ENCODE measurements around the gene PKHD1. TPM values are rescaled to one million over a fixed set of nuclear protein-coding genes. Genes with fewer than 3 reads are reported as not detected.

Gene PKHD1
- polyA plus RNA-seq, 1 of the 3 experiments (the other 2 are of a cell fraction) = not detected

DNA sequence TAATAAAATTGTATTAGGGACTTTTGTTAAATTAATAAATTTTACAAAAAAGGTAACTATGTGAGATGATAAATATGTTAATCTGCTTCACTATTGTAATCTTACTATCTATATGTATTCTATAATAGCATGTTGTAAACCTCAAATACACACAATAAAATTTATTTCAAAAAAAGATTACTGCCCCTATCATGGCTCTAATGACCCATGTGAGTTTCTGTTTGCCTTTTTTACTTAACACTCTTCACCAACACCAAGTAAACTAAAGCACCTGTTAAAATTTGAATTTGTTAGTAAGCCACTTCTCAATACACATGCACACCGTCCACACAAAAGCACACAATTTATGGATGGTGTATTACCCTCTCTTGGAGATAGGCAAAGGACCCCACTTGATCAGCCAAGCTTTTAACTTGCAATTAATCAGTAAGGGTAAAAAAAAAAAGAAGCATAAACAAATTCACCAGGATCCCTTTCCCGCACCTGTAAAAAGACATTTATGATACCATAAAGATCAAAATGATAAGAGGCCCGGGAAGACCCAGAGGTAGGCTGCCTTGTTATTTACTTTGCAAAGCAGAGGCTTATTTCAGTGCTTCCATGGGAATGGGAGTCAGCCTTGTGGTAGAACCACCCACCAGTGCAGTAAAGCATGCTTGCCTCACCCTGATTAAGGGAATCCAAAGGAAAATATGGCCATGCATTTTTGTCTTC is 28.6 kb upstream of the PKHD1 start (continued):
- no peak for TF ChIP-seq ZBTB33 (IDR thresholded peaks at IDR 0.05; ENCODE audit: borderline replicate concordance, low read depth)
- TF ChIP-seq EZH2phosphoT487 (IDR thresholded peaks at IDR 0.05; ENCODE audit: borderline replicate concordance, low read depth) = no peak
- TF ChIP-seq MAX (IDR thresholded peaks at IDR 0.05; ENCODE audit: low read depth) = no peak

- TF ChIP-seq RXRA (IDR thresholded peaks at IDR 0.05; ENCODE audit: borderline replicate concordance, low read depth) (no peak), EZH2phosphoT487 (IDR thresholded peaks at IDR 0.05; ENCODE audit: borderline replicate concordance, low read depth) (no peak), GABPA (IDR thresholded peaks at IDR 0.05; ENCODE audit: low read depth) (no peak), MAX (IDR thresholded peaks at IDR 0.05; ENCODE audit: low read depth) (no peak), NFIC (IDR thresholded peaks at IDR 0.05; ENCODE audit: borderline replicate concordance) (no peak), MEF2A (IDR thresholded peaks at IDR 0.05; ENCODE audit: borderline replicate concordance, low read depth) (no peak), RCOR1 (IDR thresholded peaks at IDR 0.05; ENCODE audit: low read length) (no peak), NRF1 (IDR thresholded peaks at IDR 0.05; ENCODE audit: low read depth, low read length) (no peak), CHD2 (IDR thresholded peaks at IDR 0.05; ENCODE audit: low read length, partially characterized antibody) (no peak), TCF12 (IDR thresholded peaks at IDR 0.05) (no peak), MXI1 (IDR thresholded peaks at IDR 0.05; ENCODE audit: low read depth, low read length) (no peak), REST (IDR thresholded peaks at IDR 0.05; ENCODE audit: low read depth, low read length) (no peak)
- TF ChIP-seq, protein P1, sequence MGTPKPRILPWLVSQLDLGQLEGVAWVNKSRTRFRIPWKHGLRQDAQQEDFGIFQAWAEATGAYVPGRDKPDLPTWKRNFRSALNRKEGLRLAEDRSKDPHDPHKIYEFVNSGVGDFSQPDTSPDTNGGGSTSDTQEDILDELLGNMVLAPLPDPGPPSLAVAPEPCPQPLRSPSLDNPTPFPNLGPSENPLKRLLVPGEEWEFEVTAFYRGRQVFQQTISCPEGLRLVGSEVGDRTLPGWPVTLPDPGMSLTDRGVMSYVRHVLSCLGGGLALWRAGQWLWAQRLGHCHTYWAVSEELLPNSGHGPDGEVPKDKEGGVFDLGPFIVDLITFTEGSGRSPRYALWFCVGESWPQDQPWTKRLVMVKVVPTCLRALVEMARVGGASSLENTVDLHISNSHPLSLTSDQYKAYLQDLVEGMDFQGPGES (IDR thresholded peaks at IDR 0.05; ENCODE audit: low read depth, low read length) = no peak
- TF ChIP-seq, protein P2, sequence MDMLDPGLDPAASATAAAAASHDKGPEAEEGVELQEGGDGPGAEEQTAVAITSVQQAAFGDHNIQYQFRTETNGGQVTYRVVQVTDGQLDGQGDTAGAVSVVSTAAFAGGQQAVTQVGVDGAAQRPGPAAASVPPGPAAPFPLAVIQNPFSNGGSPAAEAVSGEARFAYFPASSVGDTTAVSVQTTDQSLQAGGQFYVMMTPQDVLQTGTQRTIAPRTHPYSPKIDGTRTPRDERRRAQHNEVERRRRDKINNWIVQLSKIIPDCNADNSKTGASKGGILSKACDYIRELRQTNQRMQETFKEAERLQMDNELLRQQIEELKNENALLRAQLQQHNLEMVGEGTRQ (IDR thresholded peaks at IDR 0.05; ENCODE audit: borderline replicate concordance, low read depth, low read length) = no peak
Measured at GRCh38 chr6:52115145-52115741, 27.8 kb upstream of the PKHD1 start.

More at GRCh38 chr6:52115145-52115741, 27.8 kb upstream of the PKHD1 start:
- Histone ChIP-seq H3K9ac (no peak overlapping the region), H3K36me3 (replicated peaks in 1 of 2; ENCODE audit: control insufficient read depth in 1 of 2, insufficient read depth in 2 of 2, low read length in 1 of 2) (no peaks in the 10 kb centered on the region), H3K27ac (ENCODE audit: low read depth in 2 of 2, low read length in 1 of 2) (no peak overlapping the region), H2AFZ (ENCODE audit: low read depth) (no peak overlapping the region), H3K4me2 (no peak overlapping the region), H3K79me2 (ENCODE audit: insufficient read depth) (no peaks in the 10 kb centered on the region), H3K27me3 (ENCODE audit: insufficient read depth) (no peaks in the 10 kb centered on the region), H3K4me1 (ENCODE audit: control insufficient read depth in 1 of 2, insufficient read depth in 2 of 2, low read depth in 1 of 2, low read length in 1 of 2) (no peaks in the 10 kb centered on the region), H4K20me1 (ENCODE audit: insufficient read depth) (no peaks in the 10 kb centered on the region), H3F3A (replicated peaks; ENCODE audit: insufficient read depth) (no peaks in the 10 kb centered on the region), H3K4me3 (ENCODE audit: low read depth in 2 of 2, low read length in 1 of 2) (no peak overlapping the region), H3K9me2 (no peaks in the 10 kb centered on the region), H3K9me3 (no peaks in the 10 kb centered on the region)
- POLR2A ChIA-PET = no interaction called here
- 44% methylated on average over 3 of the region's 3 CpGs for WGBS (ENCODE audit: low lambda C conversion rate)
- CTCF ChIA-PET = interaction anchor here (1.6 kb wide), 1 partner anchor 119 kb away, joined by 4 read pairs; no protein-coding TSS in a partner anchor
- no peak for DNase-seq

Data from SK-N-SH (cell line).